Fibroblast of skin of left quadriceps (primary cell): ENCODE measurements around the gene MPPED1.

Experiments
- DNase-seq, 2 experiments: peaks; one replicate each; pipeline ENCODE4 v3.0.0-alpha.2; 2013; ENCODE audit warnings: low read depth in 2 of 2

Gene MPPED1

DNA sequence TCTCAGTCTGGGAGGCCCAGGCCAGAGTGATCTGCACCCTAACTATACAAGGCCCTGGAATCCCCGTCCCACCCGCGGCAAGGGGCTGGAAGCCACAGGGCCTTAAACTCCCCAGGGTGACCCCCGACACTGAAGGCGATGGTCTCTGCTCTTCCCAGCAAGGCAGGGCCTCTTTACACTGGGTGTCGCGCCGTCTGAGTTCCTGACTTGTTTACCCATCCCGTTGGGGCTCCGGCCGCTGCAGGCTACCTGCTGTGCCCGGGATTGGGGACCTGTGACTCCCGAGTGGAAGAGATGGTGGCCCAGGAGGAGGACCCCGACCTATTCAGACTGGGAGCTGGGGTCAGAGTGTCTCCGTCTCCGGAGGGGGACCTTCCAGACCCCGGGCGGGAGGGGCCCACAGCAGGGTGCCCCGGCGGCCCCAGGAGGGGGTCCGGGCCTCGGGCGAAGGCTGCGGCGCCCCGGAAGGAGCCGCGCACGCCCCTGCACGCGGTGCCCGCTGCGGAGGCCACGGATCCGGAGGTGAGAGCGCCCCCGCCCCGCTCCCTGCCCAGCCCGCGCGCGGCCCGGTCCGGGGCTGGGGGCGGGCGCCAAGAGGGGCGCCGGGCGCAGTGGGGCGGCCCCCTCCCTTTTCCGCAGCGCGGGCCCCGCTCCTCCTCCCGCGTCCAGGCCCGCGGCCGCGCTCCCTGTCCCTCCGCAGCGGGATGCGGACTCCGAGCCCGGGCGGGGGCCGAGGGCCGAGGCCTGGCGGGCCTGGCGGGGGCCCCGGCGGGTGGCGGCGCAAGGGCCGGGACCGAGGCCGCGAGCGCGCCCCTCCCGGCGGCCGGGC, 560 bp upstream of the MPPED1 start:
- no peak for DNase-seq

GRCh38 chr22:43412808-43413795, 1.3 kb downstream of the MPPED1 start:
- DNase-seq: no peak

GRCh38 chr22:43413826-43414225, 2.0 kb downstream of the MPPED1 start:
- no peak for DNase-seq

DNA sequence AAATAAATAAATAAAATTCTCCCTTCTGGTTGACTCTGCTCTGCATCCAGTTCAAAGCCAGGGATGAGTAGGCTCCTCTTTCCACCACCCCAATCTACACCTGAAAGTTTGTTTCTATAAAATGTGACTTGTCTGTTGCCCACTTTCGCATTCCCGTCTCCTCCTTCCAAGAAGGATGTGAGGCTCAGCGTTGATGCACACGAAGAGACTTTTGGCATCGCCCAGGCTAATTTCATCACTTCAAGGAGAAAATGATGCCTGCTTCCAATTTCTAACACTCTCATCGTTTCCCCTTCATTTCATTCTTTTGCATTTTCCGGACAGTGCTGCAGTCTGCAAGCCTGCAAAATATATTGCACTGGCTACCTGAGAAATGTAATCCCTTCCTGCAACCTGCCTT, 3.9 kb downstream of the MPPED1 start:
- no peak for DNase-seq

- DNase-seq: no peak
These were observed 5.7 kb downstream of the MPPED1 start for GRCh38 chr22:43417555-43417954.

- no peak for DNase-seq
These were observed 6.4 kb downstream of the MPPED1 start for GRCh38 chr22:43418079-43418825.

DNA sequence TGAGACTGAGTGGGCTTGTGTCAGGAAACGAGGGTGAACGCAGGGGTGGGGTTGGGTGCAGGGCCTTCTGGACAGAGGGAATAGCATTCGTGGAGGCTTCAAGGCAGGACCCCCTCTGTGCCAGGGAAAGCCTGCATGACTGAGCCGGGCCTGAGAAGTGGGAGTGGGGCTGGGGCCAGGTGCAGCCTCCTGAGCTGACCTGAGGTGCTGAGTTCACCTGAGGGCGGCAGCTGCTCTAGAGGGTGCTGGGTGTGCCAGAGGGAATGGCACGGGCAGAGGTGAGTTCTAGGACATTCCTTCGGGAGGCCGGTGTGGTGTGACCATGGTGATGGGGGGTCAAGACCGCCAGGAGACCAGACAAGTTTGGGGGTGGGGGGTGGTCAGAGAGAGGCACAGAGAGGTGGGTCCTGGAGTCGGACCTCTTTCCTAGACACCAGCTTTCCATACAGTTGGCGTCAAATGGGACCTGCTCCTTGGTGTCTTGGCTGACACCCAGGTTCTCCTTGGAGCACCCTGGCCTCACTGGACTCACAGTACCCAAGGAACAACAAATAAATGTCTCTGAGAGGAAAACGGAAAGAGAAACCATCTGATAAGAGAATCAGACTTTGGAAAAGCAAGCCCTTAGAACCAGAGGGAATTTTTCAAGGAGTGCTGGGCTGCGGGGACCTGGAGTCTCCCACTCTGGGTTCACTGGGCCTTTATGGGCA, 7.7 kb downstream of the MPPED1 start:
- DNase-seq: no peak

DNA sequence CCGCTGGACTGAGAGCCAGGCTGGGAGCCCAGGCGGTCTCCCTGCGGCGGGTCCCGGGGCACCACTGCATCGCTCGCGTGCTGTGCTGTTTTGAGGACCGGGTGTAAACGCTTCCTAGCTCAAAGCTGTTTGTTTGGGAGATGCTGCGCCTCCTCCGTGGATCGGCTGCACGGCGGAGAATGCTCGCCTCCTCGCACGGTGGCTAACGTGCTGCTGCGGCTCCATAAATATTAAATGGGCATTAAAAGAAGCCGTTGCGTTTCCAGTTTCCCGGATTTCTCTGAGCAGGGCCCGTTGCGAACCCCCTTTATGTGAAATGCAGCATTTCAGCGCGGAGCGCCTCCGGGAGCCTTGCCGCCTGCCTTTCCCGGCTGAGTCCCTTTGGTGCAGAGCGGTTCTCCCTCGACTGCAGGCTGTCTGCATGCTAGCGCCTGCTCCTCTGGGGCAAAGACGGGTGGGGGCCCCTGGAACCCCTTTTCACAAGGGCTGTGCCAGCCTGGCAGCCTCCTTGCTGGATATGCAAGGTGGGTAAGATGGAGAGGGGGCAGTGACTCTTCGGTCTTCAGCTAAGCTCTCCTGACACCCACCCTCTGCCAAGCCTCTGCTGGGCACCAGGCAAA, 9.3 kb downstream of the MPPED1 start:
- no peak for DNase-seq

DNA sequence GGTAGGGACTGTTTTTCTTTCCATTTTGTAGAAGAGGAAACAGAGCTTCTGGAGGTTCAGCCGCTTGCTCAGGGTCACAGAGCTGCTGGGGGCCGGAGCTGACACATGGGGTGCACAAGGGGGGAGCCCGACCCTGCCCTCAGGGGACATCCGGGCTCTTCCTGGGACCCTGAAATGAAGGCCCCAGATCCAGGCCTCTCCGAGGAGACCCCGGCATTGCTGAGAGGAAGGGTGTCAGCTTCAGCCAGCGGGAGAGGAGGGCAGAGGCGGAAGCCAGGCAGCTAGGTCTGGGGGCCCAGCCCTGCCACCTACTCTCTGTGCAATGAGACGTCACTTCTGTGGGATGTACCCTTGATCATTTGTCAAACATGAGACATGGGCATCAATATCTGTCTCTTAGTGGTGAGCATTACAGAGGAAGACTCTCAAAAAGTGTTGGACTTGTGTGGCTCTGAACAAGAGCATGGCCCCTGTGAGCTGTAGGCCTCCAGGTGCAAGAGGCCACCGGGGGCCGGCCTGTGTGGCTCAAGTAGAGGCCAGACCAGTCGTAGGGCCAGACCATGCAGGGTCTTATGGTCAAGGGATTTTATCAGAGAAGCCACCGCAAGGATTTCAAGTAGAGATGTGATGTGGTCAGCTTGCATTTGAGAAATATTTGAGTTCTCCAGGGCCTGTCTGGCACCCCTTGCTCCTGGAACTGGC, 10.3 kb downstream of the MPPED1 start:
- DNase-seq: no peak

DNA sequence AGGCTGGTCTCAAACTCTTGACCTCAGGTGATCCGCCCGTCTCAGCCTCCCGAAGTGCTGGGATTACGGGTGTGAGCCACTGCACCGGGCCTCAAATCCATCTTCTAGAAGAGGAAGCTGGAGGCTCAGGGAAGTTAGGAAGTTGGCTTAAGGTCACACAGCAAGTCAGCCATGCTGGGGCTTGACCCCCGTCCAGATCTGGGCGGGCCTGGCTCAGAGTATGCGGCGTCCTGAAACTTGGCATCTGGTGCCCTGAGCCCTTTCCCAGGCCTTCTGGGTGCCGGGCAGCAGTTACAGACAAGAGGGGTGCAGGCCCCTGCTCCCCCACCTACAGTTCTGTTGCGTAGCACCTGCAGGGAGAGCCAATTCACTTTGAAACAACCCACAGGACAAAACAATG, 11.2 kb downstream of the MPPED1 start:
- DNase-seq: no peak

GRCh38 chr22:43424201-43424600, 12.4 kb downstream of the MPPED1 start:
- no peak for DNase-seq

DNA sequence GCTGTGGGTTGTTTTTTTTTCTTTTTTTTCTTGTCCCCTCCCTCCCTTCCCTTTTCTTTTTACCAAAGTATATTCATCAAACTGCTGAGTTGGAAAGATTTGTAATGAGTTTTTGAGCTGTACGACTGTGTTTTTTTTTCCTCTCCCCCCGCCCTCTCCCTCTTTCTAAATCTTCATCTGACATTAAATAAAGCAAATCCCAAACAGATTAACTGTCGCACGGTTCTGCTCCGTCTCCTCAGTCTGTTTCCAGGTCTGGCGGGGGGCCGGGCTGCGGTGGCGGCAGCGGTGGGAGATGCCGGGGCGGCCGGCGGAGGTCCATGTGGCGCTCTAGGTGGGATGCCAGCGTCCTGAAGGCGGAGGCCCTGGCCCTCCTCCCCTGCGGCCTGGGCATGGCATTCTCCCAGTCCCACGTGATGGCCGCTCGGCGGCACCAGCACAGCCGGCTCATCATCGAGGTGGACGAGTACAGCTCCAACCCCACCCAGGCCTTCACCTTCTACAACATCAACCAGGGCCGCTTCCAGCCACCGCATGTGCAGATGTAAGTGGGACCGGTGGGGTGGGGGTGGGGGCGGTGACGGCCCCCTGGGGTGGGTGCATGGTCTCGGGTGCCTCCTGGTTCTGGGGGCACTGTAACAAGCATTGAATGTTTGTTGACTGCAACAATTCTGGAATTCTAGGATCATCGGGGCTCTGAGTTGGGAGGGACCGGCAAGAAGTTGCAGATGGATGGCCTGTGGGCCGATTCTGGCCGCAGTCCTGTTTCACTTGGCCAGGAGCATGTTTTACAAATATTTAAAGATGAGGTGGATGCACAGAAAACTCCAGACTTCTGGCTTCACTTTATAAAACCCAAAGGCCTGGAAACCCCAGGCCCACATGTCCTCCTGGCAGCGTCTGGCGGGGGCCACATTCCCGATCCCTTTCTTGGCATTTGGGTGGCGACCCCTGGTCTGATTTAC, 13.1 kb downstream of the MPPED1 start:
- DNase-seq: no peak

GRCh38 chr22:43425976-43426785, 14.4 kb downstream of the MPPED1 start:
- DNase-seq: no peak

- DNase-seq: no peak
These were observed 15.0 kb downstream of the MPPED1 start for GRCh38 chr22:43426816-43427215.

- no peak for DNase-seq
These were observed 15.6 kb downstream of the MPPED1 start for GRCh38 chr22:43427296-43428004.

- no peak for DNase-seq
These were observed 16.2 kb downstream of the MPPED1 start for GRCh38 chr22:43428005-43428485.

DNA sequence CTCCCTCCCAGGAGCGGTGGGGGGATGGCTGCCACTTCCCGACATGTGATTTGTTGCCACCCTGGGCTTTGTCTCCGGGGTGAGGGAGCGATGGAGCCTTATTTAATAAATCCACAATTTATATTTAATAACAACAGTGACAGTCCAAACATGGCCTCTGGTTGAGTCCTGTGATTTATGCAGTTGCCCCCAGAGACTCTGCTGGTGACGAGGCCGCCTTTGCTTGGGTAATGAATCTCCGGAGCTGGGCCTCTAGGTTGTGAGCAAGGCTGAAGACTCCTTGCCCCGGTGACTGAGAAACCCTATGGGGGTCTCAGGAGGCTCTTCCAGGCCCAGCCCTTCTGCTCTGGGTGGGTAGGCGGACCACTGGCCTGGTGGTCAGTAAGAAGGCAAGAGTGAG, 16.7 kb downstream of the MPPED1 start:
- DNase-seq: no peak
